Cardiac muscle cell (in vitro differentiated cells and primary cell): Measurements from ENCODE around the gene TNNC2. TPM values are rescaled to one million over a fixed set of nuclear protein-coding genes. Genes with fewer than 3 reads are reported as not detected.

Experiments
- DNase-seq, 2 donors: peaks; one replicate each; pipeline versions ENCODE4 v3.0.0 to v3.0.0-alpha.2; 2010 to 2017; ENCODE audit warnings: low read depth in 1 of 2, low spot score in 1 of 2
- H3K27ac ChIP-seq: fragments of 200-600 bp; sonication (generic); 2 replicates; pipeline ENCODE4 v1.5.1; 2016
- H3K27me3 ChIP-seq: fragments of 200-600 bp; sonication (generic); 2 replicates; pipeline ENCODE4 v1.6.0; 2016; ENCODE audit warnings: control low read depth
- H3K36me3 ChIP-seq: fragments of 200-600 bp; sonication (generic); 2 replicates; pipeline ENCODE4 v1.5.1; 2016; ENCODE audit warnings: control low read depth
- H3K4me1 ChIP-seq: fragments of 200-600 bp; sonication (generic); 2 replicates; pipeline ENCODE4 v1.8.1; 2017; ENCODE audit warnings: low read depth, mild to moderate bottlenecking, mixed run types
- H3K4me3 ChIP-seq: fragments of 200-600 bp; sonication (generic); 2 replicates; pipeline ENCODE4 v1.5.1; 2016; ENCODE audit warnings: mild to moderate bottlenecking
- H3K9me3 ChIP-seq: fragments of 200-600 bp; sonication (generic); 2 replicates; pipeline ENCODE4 v1.5.1; 2017; ENCODE audit warnings: low read depth, mild to moderate bottlenecking, control low read depth
- CTCF ChIP-seq: IDR thresholded peaks from 2 replicates; pipeline ENCODE4 v1.5.1; 2012; ENCODE audit warnings: low read depth, mild to moderate bottlenecking, low read length
- polyA plus RNA-seq: library from polyadenylated mRNA; unstranded; fragments of >200 nt; fragmentation: Nextera tagmentation; extraction: Ambion mirVana; gene quantifications from 2 replicates; pipeline ENCODE4 v1.2.1, GENCODE V29; 2016
- total RNA-seq: library from RNA; depleted of rRNA; stranded (reverse); fragments of >200 nt; gene quantifications from 2 replicates; pipeline ENCODE4 v1.2.3, GENCODE V29; 2016

TNNC2 gene
- total and polyA plus RNA-seq, 2 experiments from 2014 or later = 36.0 to 96.3 TPM

GRCh38 chr20:45848421-45848820 lies 21.3 kb upstream of the TNNC2 start:
- no peak for TF ChIP-seq CTCF
- H3K9me3 ChIP-seq = no peaks in the 10 kb centered on the region
- DNase-seq = no peak
- H3K27ac ChIP-seq = no peak overlapping the region
- no peak overlapping the region for H3K4me3 ChIP-seq
- H3K36me3 ChIP-seq = peaks cover 16% of the 10 kb centered on the region
- no peaks in the 10 kb centered on the region for H3K27me3 ChIP-seq
- H3K4me1 ChIP-seq = peaks cover 9% of the 10 kb centered on the region

- no peak for TF ChIP-seq CTCF
- peaks cover 34% of the 10 kb centered on the region for H3K36me3 ChIP-seq
- no peak for DNase-seq
Measured at GRCh38 chr20:45845452-45845851, 18.3 kb upstream of the TNNC2 start.

GRCh38 chr20:45843506-45843905 lies 16.4 kb upstream of the TNNC2 start:
- no peak for TF ChIP-seq CTCF
- Histone ChIP-seq H3K27me3 (no peaks in the 10 kb centered on the region), H3K4me1 (no peaks in the 10 kb centered on the region), H3K36me3 (peaks cover 31% of the 10 kb centered on the region), H3K27ac (peak overlapping the region; percentile 74), H3K9me3 (no peaks in the 10 kb centered on the region), H3K4me3 (no peak overlapping the region)
- no peak for DNase-seq

More at GRCh38 chr20:45845452-45845851, 18.3 kb upstream of the TNNC2 start:
- H3K4me1 ChIP-seq = no peaks in the 10 kb centered on the region
- no peaks in the 10 kb centered on the region for H3K27me3 ChIP-seq
- H3K4me3 ChIP-seq = no peak overlapping the region
- no peak overlapping the region for H3K27ac ChIP-seq
- H3K9me3 ChIP-seq = no peaks in the 10 kb centered on the region

- Histone ChIP-seq H3K36me3 (peaks cover 31% of the 10 kb centered on the region), H3K4me3 (no peak overlapping the region), H3K9me3 (no peaks in the 10 kb centered on the region), H3K27me3 (no peaks in the 10 kb centered on the region), H3K4me1 (peaks cover under 1% of the 10 kb centered on the region), H3K27ac (peak overlapping the region; percentile 74)
- peak in 1 of 2 donors; percentile 63 for DNase-seq
- TF ChIP-seq CTCF = no peak
Measured at GRCh38 chr20:45842169-45842812, 15.2 kb upstream of the TNNC2 start.

GRCh38 chr20:45841407-45842129 lies 14.5 kb upstream of the TNNC2 start:
- Histone ChIP-seq H3K4me3 (no peak overlapping the region), H3K27me3 (no peaks in the 10 kb centered on the region), H3K4me1 (peaks cover 8% of the 10 kb centered on the region), H3K27ac (peak overlapping the region; percentile 66), H3K9me3 (no peaks in the 10 kb centered on the region), H3K36me3 (peaks cover 31% of the 10 kb centered on the region)
- DNase-seq = no peak
- TF ChIP-seq CTCF = no peak
